GM06990 (cell line): ENCODE results near the gene SRC.

Experiments
- DNase-seq: peaks from one replicate; pipeline ENCODE4 v3.0.0-alpha.2; 2011; ENCODE audit not compliant: insufficient read length; ENCODE audit errors: extremely low read depth
- H3K27me3 ChIP-seq: replicated peaks from 2 replicates; pipeline ENCODE4 v1.6.0; 2011; ENCODE audit warnings: low read length; ENCODE audit not compliant: control insufficient read depth, insufficient read depth
- H3K36me3 ChIP-seq: 2 replicates; pipeline ENCODE4 v1.5.1; 2011; ENCODE audit warnings: low read length; ENCODE audit not compliant: control insufficient read depth, insufficient read depth
- H3K4me3 ChIP-seq: replicated peaks from 2 replicates; pipeline ENCODE4 v1.5.1; 2011; ENCODE audit warnings: low read depth, mild to moderate bottlenecking, control low read depth, low read length
- CTCF ChIP-seq: IDR thresholded peaks from 2 replicates; pipeline ENCODE4 v1.5.1; 2011; ENCODE audit warnings: low read length, control low read depth, mild to moderate bottlenecking, inconsistent platforms; ENCODE audit not compliant: insufficient read depth, poor library complexity, severe bottlenecking

SRC gene

GRCh38 chr20:37388831-37389230, 42.9 kb downstream of the SRC start:
- no peak for TF ChIP-seq CTCF
- no peaks in the 10 kb centered on the region for H3K27me3 ChIP-seq
- no peak for DNase-seq
- H3K4me3 ChIP-seq: no peak overlapping the region
- H3K36me3 ChIP-seq: peaks cover 58% of the 10 kb centered on the region

- no peak for DNase-seq
- TF ChIP-seq CTCF: no peak
- Histone ChIP-seq H3K4me3 (no peak overlapping the region), H3K36me3 (peaks cover 60% of the 10 kb centered on the region), H3K27me3 (no peaks in the 10 kb centered on the region)
Observed at GRCh38 chr20:37389241-37389747, 43.4 kb downstream of the SRC start.

GRCh38 chr20:37389844-37390275, 43.9 kb downstream of the SRC start:
- no peak for TF ChIP-seq CTCF
- Histone ChIP-seq H3K4me3 (no peak overlapping the region), H3K27me3 (no peaks in the 10 kb centered on the region), H3K36me3 (peaks cover 64% of the 10 kb centered on the region)
- DNase-seq: no peak

- Histone ChIP-seq H3K36me3 (peaks cover 62% of the 10 kb centered on the region), H3K4me3 (no peak overlapping the region), H3K27me3 (no peaks in the 10 kb centered on the region)
- TF ChIP-seq CTCF: no peak
- no peak for DNase-seq
Observed at GRCh38 chr20:37390503-37390890, 44.6 kb downstream of the SRC start.

- Histone ChIP-seq H3K36me3 (peaks cover 60% of the 10 kb centered on the region), H3K4me3 (no peak overlapping the region), H3K27me3 (no peaks in the 10 kb centered on the region)
- TF ChIP-seq CTCF: no peak
- DNase-seq: no peak
Observed at GRCh38 chr20:37390891-37391525, 45.1 kb downstream of the SRC start.
